Cardiac muscle cell (in vitro differentiated cells and primary cell): ENCODE results near the gene CARS1. TPM values are rescaled to one million over a fixed set of nuclear protein-coding genes. Genes with fewer than 3 reads are reported as not detected.

Source experiments
- DNase-seq, 2 donors: peaks; one replicate each; pipeline versions ENCODE4 v3.0.0 to v3.0.0-alpha.2; 2010 to 2017; ENCODE audit warnings: low read depth in 1 of 2, low spot score in 1 of 2
- H3K27ac ChIP-seq: fragments of 200-600 bp; sonication (generic); 2 replicates; pipeline ENCODE4 v1.5.1; 2016
- H3K27me3 ChIP-seq: fragments of 200-600 bp; sonication (generic); 2 replicates; pipeline ENCODE4 v1.6.0; 2016; ENCODE audit warnings: control low read depth
- H3K36me3 ChIP-seq: fragments of 200-600 bp; sonication (generic); 2 replicates; pipeline ENCODE4 v1.5.1; 2016; ENCODE audit warnings: control low read depth
- H3K4me1 ChIP-seq: fragments of 200-600 bp; sonication (generic); 2 replicates; pipeline ENCODE4 v1.8.1; 2017; ENCODE audit warnings: low read depth, mild to moderate bottlenecking, mixed run types
- H3K4me3 ChIP-seq: fragments of 200-600 bp; sonication (generic); 2 replicates; pipeline ENCODE4 v1.5.1; 2016; ENCODE audit warnings: mild to moderate bottlenecking
- H3K9me3 ChIP-seq: fragments of 200-600 bp; sonication (generic); 2 replicates; pipeline ENCODE4 v1.5.1; 2017; ENCODE audit warnings: low read depth, mild to moderate bottlenecking, control low read depth
- CTCF ChIP-seq: IDR thresholded peaks from 2 replicates; pipeline ENCODE4 v1.5.1; 2012; ENCODE audit warnings: low read depth, mild to moderate bottlenecking, low read length
- polyA plus RNA-seq: library from polyadenylated mRNA; unstranded; fragments of >200 nt; fragmentation: Nextera tagmentation; extraction: Ambion mirVana; gene quantifications from 2 replicates; pipeline ENCODE4 v1.2.1, GENCODE V29; 2016
- total RNA-seq: library from RNA; depleted of rRNA; stranded (reverse); fragments of >200 nt; gene quantifications from 2 replicates; pipeline ENCODE4 v1.2.3, GENCODE V29; 2016

The CARS1 gene
- total and polyA plus RNA-seq, 2 experiments from 2014 or later: 18.5 to 24.2 TPM

GRCh38 chr11:3095712-3096361 lies 38.6 kb upstream of the CARS1 start:
- Histone ChIP-seq H3K4me1 (no peaks in the 10 kb centered on the region), H3K27me3 (no peaks in the 10 kb centered on the region), H3K27ac (no peak overlapping the region), H3K36me3 (no peaks in the 10 kb centered on the region), H3K9me3 (no peaks in the 10 kb centered on the region), H3K4me3 (no peak overlapping the region)
- TF ChIP-seq CTCF: no peak
- DNase-seq: peak in 1 of 2 donors; percentile 88

- no peaks in the 10 kb centered on the region for H3K9me3 ChIP-seq
- no peak for TF ChIP-seq CTCF
- no peaks in the 10 kb centered on the region for H3K4me1 ChIP-seq
- DNase-seq: no peak
- no peaks in the 10 kb centered on the region for H3K36me3 ChIP-seq
- no peak overlapping the region for H3K4me3 ChIP-seq
- H3K27ac ChIP-seq: no peak overlapping the region
- no peaks in the 10 kb centered on the region for H3K27me3 ChIP-seq
Observed at GRCh38 chr11:3094223-3094824, 37.1 kb upstream of the CARS1 start.

- Histone ChIP-seq H3K27me3 (no peaks in the 10 kb centered on the region), H3K9me3 (no peaks in the 10 kb centered on the region), H3K4me3 (no peak overlapping the region), H3K4me1 (no peaks in the 10 kb centered on the region), H3K36me3 (no peaks in the 10 kb centered on the region), H3K27ac (no peak overlapping the region)
- TF ChIP-seq CTCF: no peak
- no peak for DNase-seq
Observed at GRCh38 chr11:3093281-3094191, 36.3 kb upstream of the CARS1 start.

GRCh38 chr11:3092603-3093141 lies 35.4 kb upstream of the CARS1 start:
- Histone ChIP-seq H3K36me3 (no peaks in the 10 kb centered on the region), H3K9me3 (no peaks in the 10 kb centered on the region), H3K4me1 (no peaks in the 10 kb centered on the region), H3K27me3 (no peaks in the 10 kb centered on the region), H3K4me3 (no peak overlapping the region), H3K27ac (no peak overlapping the region)
- DNase-seq: no peak
- no peak for TF ChIP-seq CTCF

- Histone ChIP-seq H3K9me3 (no peaks in the 10 kb centered on the region), H3K27me3 (no peaks in the 10 kb centered on the region), H3K36me3 (no peaks in the 10 kb centered on the region), H3K4me3 (no peak overlapping the region), H3K27ac (no peak overlapping the region), H3K4me1 (no peaks in the 10 kb centered on the region)
- peak; percentile 61 to 69 for DNase-seq
- peak; percentile 98 for TF ChIP-seq CTCF
Observed at GRCh38 chr11:3091846-3092602, 34.8 kb upstream of the CARS1 start.
